SK-N-MC (cell line): ENCODE results near the gene GUCD1.
"Not testable (repeated sequence)": the region's sequence is repeated elsewhere in the genome, so short reads cannot be mapped to it uniquely, and the experiment has no call there.

Experiments used
- DNase-seq: peaks from one replicate; pipeline ENCODE4 v3.0.0-alpha.2; 2011; ENCODE audit warnings: low read depth, low spot score
- H3K27ac ChIP-seq: fragments of 200-600 bp; sonication (generic); 2 replicates; pipeline ENCODE4 v1.5.1; 2016; ENCODE audit warnings: mixed run types
- H3K36me3 ChIP-seq: fragments of 200-600 bp; sonication (generic); 2 replicates; pipeline ENCODE4 v1.6.1; 2017; ENCODE audit warnings: antibody characterized with exemption, low read length, mixed read lengths; ENCODE audit not compliant: insufficient read depth
- H3K4me3 ChIP-seq: fragments of 200-600 bp; sonication (generic); 2 replicates; pipeline ENCODE4 v1.5.1; 2016
- H3K9ac ChIP-seq: fragments of 200-600 bp; sonication (generic); 2 replicates; pipeline ENCODE4 v1.8.0; 2017; ENCODE audit warnings: mixed run types, mixed read lengths; ENCODE audit not compliant: insufficient read length
- H3K9me3 ChIP-seq: fragments of 200-600 bp; sonication (generic); 2 replicates; pipeline ENCODE4 v1.6.1; 2017; ENCODE audit warnings: low read depth, mild to moderate bottlenecking, antibody characterized with exemption, low read length, moderate library complexity, mixed read lengths
- EZH2 ChIP-seq: fragments of 200-600 bp; sonication (generic); IDR thresholded peaks from one replicate; pipeline ENCODE4 v1.6.1; 2017; ENCODE audit warnings: antibody characterized with exemption
- FOXP2 ChIP-seq: optimal IDR thresholded peaks from 2 replicates; pipeline ENCODE3; 2011; ENCODE audit warnings: mild to moderate bottlenecking, moderate library complexity; ENCODE audit not compliant: insufficient read depth; ENCODE audit errors: extremely low read length, control extremely low read depth
- POLR2AphosphoS5 ChIP-seq: IDR thresholded peaks from 2 replicates; pipeline ENCODE4 v1.6.1; 2012; ENCODE audit warnings: mild to moderate bottlenecking, low read depth, low read length, borderline replicate concordance

Gene GUCD1

DNA sequence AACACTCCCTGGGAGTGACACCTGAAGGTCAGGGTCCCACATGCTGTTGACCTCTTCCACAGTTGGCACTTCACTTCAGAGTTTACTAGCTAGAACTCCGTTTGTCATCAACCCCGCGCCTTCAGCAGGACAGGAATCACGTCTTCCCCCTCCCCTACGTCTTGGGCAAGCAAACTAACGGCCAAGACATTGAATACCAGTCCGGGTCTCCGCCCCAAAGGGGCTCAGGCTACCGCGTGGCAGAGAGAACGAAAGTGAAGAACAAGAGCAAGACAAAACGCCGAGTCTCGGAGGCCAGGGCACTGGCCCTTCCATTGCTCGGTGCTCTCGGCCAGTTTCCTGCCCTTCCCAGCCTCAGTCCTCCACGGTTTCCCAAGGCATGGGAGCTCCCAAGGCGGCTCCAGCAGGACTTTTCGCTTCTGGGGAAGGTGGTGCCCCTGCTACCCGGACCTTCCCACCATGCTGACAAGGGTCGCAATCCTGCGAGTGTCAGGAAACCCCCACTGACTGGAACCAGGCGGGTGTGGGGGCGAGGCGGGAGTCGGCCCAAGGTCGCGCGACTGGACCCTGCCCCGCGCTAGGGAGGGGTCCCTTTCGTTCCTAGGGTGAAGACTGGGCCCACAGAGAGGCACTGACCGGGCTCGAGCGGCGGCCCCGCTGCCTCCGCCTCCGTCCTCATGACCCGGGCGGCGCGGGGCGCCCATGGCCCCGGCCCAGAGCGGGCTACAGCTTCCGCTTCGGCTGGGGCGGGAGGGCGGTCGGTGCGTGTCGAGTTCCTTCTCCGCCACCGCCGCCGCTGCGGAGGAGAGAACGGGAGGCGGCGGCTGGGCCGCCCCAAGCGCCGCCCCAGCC is at the start of gene GUCD1:
GUCD1 (minus strand) TSS at position 826 of the 852 bp plus-strand sequence; CDS start at position 679, 147 bp downstream.
- Histone ChIP-seq H3K9ac (peak within 1 kb of the TSS; percentile 100), H3K36me3 (peaks cover 25% of the 10 kb centered on the region), H3K9me3 (no peaks in the 10 kb centered on the region), H3K27ac (peak within 1 kb of the TSS; percentile 96), H3K4me3 (peak within 1 kb of the TSS; percentile 100)
- no peak for TF ChIP-seq EZH2
- TF ChIP-seq POLR2AphosphoS5: peak; percentile 53; the same call in 1 of the 2 replicates
- no peak for TF ChIP-seq FOXP2
- DNase-seq: no peak

GRCh38 chr22:24603770-24604629 is 49.1 kb upstream of the GUCD1 start:
- H3K36me3 ChIP-seq, H3K9ac ChIP-seq, H3K4me3 ChIP-seq, DNase-seq, H3K9me3 ChIP-seq, H3K27ac ChIP-seq: not testable (repeated sequence)

GRCh38 chr22:24602847-24603769 is 48.2 kb upstream of the GUCD1 start, which contains the start of gene GGT1:
GGT1 (plus strand) TSS chr22:24603193; CDS start chr22:24611082, 7,889 bp downstream.
- H3K4me3 ChIP-seq, H3K27ac ChIP-seq, H3K9ac ChIP-seq, H3K36me3 ChIP-seq, H3K9me3 ChIP-seq, DNase-seq: not testable (repeated sequence)

DNA sequence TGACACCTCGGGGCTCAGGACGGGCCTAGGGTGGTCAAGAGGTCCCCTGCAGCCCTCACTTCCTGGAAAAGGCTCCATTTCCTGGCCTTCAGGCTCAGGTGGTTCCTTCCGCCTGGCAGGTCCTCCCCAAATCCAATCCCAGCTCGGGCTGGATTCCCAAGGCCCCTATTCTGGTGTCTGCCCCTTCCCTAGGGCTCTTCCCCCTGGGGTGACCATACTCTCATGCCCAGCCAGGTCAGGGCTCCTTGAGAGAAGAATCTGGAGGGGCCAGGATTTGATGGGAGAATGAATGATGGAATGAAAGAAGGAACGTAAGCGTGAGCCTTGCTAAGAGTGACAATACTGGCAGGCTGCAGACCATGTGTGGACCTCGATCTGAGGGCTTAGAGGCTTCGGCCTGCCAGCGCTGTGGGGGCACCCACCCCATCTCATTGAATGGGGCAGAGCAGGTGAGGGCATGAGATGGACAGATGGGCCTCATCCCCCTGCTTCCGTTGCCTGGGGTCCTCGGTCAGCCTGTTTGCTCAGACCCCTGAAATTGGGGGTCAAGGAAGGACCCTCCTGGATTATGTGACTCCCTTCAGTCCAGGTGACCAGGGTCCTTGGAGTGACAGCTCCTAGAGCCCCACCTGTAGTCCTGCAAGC is 47.3 kb upstream of the GUCD1 start:
- not testable (repeated sequence) for H3K27ac ChIP-seq, H3K9ac ChIP-seq, DNase-seq, H3K4me3 ChIP-seq, H3K36me3 ChIP-seq, H3K9me3 ChIP-seq

DNA sequence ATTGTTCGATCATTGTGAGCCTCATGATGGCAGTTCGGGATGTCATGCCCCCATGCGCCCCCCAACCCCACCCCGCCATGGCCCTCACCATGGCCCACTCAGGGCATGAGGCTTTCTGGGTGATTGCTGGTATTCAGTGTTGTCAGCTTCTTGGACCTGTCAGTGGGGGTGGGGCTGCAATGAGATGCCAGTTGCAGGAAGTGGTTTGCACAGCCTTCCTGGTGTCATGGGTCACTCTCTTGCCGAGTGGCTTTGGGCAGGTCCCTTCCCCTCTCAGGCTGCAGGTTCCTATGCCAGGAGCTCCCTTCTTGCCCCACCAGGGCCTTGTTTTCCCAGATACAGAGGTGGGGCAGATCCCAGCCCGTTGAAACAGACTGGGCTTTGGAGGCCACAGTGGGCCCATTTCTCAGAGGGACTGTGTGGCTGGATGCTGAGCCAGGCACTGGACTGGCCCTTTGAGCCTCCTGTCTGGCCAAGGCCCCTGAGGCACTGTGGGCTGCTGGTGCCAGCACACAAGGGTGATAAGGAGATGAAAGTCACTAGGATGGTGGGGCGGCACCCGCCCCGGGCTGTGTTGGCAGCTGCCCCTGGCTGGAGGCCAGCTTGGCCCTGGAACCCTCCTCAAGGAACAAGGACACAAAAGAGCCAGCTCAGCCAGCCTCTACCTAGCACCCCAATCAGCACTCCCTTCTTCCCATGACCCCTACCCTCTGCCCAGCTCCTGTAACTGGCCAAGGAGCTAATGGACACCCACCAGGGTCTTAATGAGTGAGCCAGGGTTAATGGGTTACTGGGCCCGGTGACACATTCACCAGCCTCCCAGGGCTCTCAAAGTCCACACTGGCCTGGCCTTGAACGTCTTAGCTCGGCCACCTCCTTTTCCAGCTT is 46.5 kb upstream of the GUCD1 start:
- Histone ChIP-seq H3K36me3 (no peaks in the 10 kb centered on the region), H3K9ac (no peak overlapping the region), H3K9me3 (no peaks in the 10 kb centered on the region), H3K27ac (no peak overlapping the region), H3K4me3 (no peak overlapping the region)
- DNase-seq: no peak
- TF ChIP-seq POLR2AphosphoS5: no peak
- no peak for TF ChIP-seq EZH2
- no peak for TF ChIP-seq FOXP2

GRCh38 chr22:24599958-24600715 is 45.2 kb upstream of the GUCD1 start:
- not testable (repeated sequence) for H3K27ac ChIP-seq, H3K9ac ChIP-seq, DNase-seq, H3K9me3 ChIP-seq, H3K4me3 ChIP-seq, H3K36me3 ChIP-seq

- no peak overlapping the region for H3K9ac ChIP-seq
- no peak overlapping the region for H3K27ac ChIP-seq
- H3K4me3 ChIP-seq: no peak overlapping the region
- H3K36me3 ChIP-seq: no peaks in the 10 kb centered on the region
- no peak for DNase-seq
- no peaks in the 10 kb centered on the region for H3K9me3 ChIP-seq
- TF ChIP-seq POLR2AphosphoS5 (no peak), EZH2 (no peak), FOXP2 (no peak)
These were observed 44.6 kb upstream of the GUCD1 start for GRCh38 chr22:24599514-24599913.

DNA sequence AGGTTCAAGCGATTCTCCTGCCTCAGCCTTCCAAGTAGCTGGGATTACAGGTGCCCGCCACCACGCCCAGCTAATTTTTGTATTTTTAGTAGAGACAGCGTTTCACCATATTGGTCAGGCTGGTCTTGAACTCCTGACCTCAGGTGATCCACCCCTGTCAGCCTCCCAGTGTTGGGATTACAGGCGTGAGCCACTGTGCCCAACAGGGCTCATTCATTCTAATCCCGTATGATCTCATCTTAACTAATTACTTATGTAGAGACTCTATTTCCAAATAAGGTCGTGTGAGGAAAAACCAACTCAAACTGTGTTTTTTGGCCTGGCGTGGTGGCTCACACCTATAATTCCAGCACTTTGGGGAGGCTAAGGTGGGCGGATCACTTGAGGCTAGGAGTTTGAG is 42.1 kb upstream of the GUCD1 start:
- H3K4me3 ChIP-seq, H3K9me3 ChIP-seq, H3K9ac ChIP-seq, H3K27ac ChIP-seq, H3K36me3 ChIP-seq, DNase-seq: not testable (repeated sequence)
